A673 (cell line): ENCODE data around the gene ITSN1.

Source experiments
- EZH2 ChIP-seq: fragments of 200-600 bp; sonication (generic); IDR thresholded peaks from 2 replicates; pipeline ENCODE4 v1.6.1; 2017; ENCODE audit warnings: borderline replicate concordance, low read depth, mild to moderate bottlenecking, mixed read lengths, antibody characterized with exemption, low read length; ENCODE audit not compliant: poor library complexity, severe bottlenecking
- TF ChIP-seq, protein P1 (sequence below): fragments of 300-800, 200-600 bp; sonication (generic); conservative IDR thresholded peaks from 2 replicates; pipeline ENCODE4 v1.5.1; 2017; ENCODE audit warnings: low read depth, mild to moderate bottlenecking, antibody characterized with exemption, low read length, moderate library complexity, mixed read lengths

DNA sequence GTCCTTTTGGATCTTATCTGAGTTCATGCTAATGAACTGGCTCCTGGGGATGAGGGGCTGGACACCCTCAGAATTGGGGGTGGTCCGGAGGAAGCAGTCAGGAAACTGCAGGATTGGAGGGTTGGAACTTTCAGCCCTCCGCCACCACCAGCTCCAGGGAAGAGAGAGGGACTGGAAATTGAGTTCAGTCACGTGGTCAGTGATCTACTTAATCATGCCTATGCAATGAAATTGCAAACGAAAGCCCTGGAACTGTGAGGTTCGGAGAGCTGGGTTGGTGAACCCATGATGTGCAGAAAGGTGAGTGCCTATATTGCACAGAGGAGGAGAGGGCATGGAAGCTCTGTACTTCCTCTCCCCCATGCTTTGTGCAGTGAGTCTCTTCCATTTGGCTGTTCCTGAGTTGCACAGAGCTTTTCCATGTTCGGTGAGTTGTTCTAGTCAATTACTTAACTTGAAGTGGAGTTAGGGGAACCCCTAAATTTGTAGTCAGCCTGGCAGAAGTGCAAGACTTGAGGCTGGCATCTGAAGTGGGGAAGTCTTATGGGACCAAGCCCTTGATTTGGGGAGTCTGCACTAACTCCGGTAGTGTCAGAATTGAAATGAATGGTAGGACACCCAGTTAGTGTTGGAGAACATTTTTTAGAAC, 16.7 kb downstream of the ITSN1 start:
- TF ChIP-seq, protein P1, sequence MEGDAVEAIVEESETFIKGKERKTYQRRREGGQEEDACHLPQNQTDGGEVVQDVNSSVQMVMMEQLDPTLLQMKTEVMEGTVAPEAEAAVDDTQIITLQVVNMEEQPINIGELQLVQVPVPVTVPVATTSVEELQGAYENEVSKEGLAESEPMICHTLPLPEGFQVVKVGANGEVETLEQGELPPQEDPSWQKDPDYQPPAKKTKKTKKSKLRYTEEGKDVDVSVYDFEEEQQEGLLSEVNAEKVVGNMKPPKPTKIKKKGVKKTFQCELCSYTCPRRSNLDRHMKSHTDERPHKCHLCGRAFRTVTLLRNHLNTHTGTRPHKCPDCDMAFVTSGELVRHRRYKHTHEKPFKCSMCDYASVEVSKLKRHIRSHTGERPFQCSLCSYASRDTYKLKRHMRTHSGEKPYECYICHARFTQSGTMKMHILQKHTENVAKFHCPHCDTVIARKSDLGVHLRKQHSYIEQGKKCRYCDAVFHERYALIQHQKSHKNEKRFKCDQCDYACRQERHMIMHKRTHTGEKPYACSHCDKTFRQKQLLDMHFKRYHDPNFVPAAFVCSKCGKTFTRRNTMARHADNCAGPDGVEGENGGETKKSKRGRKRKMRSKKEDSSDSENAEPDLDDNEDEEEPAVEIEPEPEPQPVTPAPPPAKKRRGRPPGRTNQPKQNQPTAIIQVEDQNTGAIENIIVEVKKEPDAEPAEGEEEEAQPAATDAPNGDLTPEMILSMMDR = no peak
- no peak for TF ChIP-seq EZH2
